HepG2 (cell line): ENCODE data around the gene TAS1R3. TPM values are rescaled to one million over a fixed set of nuclear protein-coding genes. Genes with fewer than 3 reads are reported as not detected.
A peak's percentile ranks its signal among the peaks of the same experiment; 100 is the strongest.

ENCODE experiments used
- AHR ChIP-seq: IDR thresholded peaks from 2 replicates; pipeline ENCODE4 v1.6.1; 2018; ENCODE audit warnings: missing genetic modification reagents, missing compliant biosample characterization
- ARNT ChIP-seq: fragments of 450-650 bp; IDR thresholded peaks from 2 replicates; pipeline ENCODE4 v1.6.1; 2017
- KDM2A ChIP-seq: sonication (generic); formaldehyde crosslinking; IDR thresholded peaks from 2 replicates; pipeline ENCODE4 v1.4.0; 2020; ENCODE audit warnings: low read depth, missing genetic modification reagents, borderline replicate concordance
- KDM5B ChIP-seq: sonication (generic); formaldehyde crosslinking; IDR thresholded peaks from 2 replicates; pipeline ENCODE4 v1.4.0; 2020; ENCODE audit warnings: missing genetic modification reagents, mild to moderate bottlenecking, borderline replicate concordance
- MTF2 ChIP-seq: sonication (generic); formaldehyde crosslinking; IDR thresholded peaks from 2 replicates; pipeline ENCODE4 v1.5.0; 2020; ENCODE audit warnings: missing genetic modification reagents, borderline replicate concordance
- MXD1 ChIP-seq: sonication (generic); formaldehyde crosslinking; IDR thresholded peaks from 2 replicates; pipeline ENCODE4 v1.4.0; 2020; ENCODE audit warnings: mild to moderate bottlenecking, missing genetic modification reagents
- NFKB2 ChIP-seq: sonication (generic); formaldehyde crosslinking; IDR thresholded peaks from 2 replicates; pipeline ENCODE4 v1.4.0; 2020; ENCODE audit warnings: missing genetic modification reagents, borderline replicate concordance
- U2AF1 ChIP-seq: fragments of 200-400 bp; formaldehyde crosslinking; optimal IDR thresholded peaks from 2 replicates; pipeline ENCODE3; 2017; ENCODE audit warnings: mild to moderate bottlenecking, low read depth, low read length
- ZBTB42 ChIP-seq: sonication (generic); formaldehyde crosslinking; IDR thresholded peaks from 2 replicates; pipeline ENCODE4 v1.5.0; 2020; ENCODE audit warnings: mild to moderate bottlenecking, missing genetic modification reagents
- ZMYM4 ChIP-seq: sonication (generic); formaldehyde crosslinking; IDR thresholded peaks from 2 replicates; pipeline ENCODE4 v1.8.1; 2023; ENCODE audit warnings: mild to moderate bottlenecking, missing genetic modification reagents
- ZNF335 ChIP-seq: sonication (generic); formaldehyde crosslinking; IDR thresholded peaks from 2 replicates; pipeline ENCODE4 v1.4.0; 2020; ENCODE audit warnings: missing genetic modification reagents
- ZNF558 ChIP-seq: sonication (generic); formaldehyde crosslinking; IDR thresholded peaks from 2 replicates; pipeline ENCODE4 v1.9.0; 2022; ENCODE audit warnings: mild to moderate bottlenecking, missing genetic modification reagents, borderline replicate concordance
- ZNF776 ChIP-seq: sonication (generic); formaldehyde crosslinking; IDR thresholded peaks from 2 replicates; pipeline ENCODE4 v1.4.0; 2020; ENCODE audit warnings: mild to moderate bottlenecking, missing genetic modification reagents
- polyA plus RNA-seq, 8 experiments: library from polyadenylated mRNA; depleted of rRNA in 3 of 8; stranded (reverse) in 7 of 8; unstranded in 1 of 8; fragments of >200 nt; fragmentation: Illumina TruSeq in 4 of 8; extraction: Trizol in 4 of 8; gene quantifications; 2 replicates each; pipeline versions ENCODE4 v1.2.1 to v1.2.3, GENCODE V29; 2011 to 2016; ENCODE audit warnings: low read depth in 4 of 8, missing spikeins in 1 of 8, mixed read lengths in 1 of 8; ENCODE audit not compliant: insufficient read depth in 1 of 8
- total RNA-seq, 5 experiments: library from RNA; depleted of rRNA; stranded (reverse); fragments of >200 nt; fragmentation: Illumina TruSeq; extraction: Trizol; gene quantifications; 2 replicates each; pipeline ENCODE4 v1.2.3, GENCODE V29; 2016; ENCODE audit warnings: low read depth in 1 of 5
- TF ChIP-seq, protein P1 (sequence below): sonication (generic); formaldehyde crosslinking; IDR thresholded peaks from 2 replicates; pipeline ENCODE4 v1.5.0; 2020; ENCODE audit warnings: missing genetic modification reagents
- TF ChIP-seq, protein P2 (sequence below): sonication (generic); formaldehyde crosslinking; IDR thresholded peaks from 2 replicates; pipeline ENCODE4 v1.4.0; 2020; ENCODE audit warnings: mild to moderate bottlenecking, missing genetic modification reagents, borderline replicate concordance
- TF ChIP-seq, protein P3 (sequence below): sonication (generic); formaldehyde crosslinking; IDR thresholded peaks from 2 replicates; pipeline ENCODE4 v1.8.1; 2022; ENCODE audit warnings: low read depth, mild to moderate bottlenecking, missing genetic modification reagents
- TF ChIP-seq, protein P4 (sequence below): sonication (generic); formaldehyde crosslinking; IDR thresholded peaks from 2 replicates; pipeline ENCODE4 v1.5.1; 2020; ENCODE audit warnings: mild to moderate bottlenecking, moderate library complexity, missing genetic modification reagents

Gene TAS1R3
- total and polyA plus RNA-seq, 2 of the 13 experiments (the other 11 are each of a cell fraction or from before 2014, with no cell fraction given) = 0.13 to 0.15 TPM

DNA sequence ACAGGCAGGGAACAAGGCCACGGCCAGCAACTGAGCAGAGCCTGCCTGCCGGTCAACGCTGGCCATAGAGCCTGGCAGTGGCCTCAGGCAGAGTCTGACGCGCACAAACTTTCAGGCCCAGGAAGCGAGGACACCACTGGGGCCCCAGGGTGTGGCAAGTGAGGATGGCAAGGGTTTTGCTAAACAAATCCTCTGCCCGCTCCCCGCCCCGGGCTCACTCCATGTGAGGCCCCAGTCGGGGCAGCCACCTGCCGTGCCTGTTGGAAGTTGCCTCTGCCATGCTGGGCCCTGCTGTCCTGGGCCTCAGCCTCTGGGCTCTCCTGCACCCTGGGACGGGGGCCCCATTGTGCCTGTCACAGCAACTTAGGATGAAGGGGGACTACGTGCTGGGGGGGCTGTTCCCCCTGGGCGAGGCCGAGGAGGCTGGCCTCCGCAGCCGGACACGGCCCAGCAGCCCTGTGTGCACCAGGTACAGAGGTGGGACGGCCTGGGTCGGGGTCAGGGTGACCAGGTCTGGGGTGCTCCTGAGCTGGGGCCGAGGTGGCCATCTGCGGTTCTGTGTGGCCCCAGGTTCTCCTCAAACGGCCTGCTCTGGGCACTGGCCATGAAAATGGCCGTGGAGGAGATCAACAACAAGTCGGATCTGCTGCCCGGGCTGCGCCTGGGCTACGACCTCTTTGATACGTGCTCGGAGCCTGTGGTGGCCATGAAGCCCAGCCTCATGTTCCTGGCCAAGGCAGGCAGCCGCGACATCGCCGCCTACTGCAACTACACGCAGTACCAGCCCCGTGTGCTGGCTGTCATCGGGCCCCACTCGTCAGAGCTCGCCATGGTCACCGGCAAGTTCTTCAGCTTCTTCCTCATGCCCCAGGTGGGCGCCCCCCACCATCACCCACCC lies at the start of gene TAS1R3 (continued):
- TF ChIP-seq, protein P1, sequence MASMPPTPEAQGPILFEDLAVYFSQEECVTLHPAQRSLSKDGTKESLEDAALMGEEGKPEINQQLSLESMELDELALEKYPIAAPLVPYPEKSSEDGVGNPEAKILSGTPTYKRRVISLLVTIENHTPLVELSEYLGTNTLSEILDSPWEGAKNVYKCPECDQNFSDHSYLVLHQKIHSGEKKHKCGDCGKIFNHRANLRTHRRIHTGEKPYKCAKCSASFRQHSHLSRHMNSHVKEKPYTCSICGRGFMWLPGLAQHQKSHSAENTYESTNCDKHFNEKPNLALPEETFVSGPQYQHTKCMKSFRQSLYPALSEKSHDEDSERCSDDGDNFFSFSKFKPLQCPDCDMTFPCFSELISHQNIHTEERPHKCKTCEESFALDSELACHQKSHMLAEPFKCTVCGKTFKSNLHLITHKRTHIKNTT = no peak
- TF ChIP-seq U2AF1 (no peak), KDM2A (CRISPR knock-in tag) (peak; percentile 47; the same call in 1 of the 2 replicates), NFKB2 (CRISPR knock-in tag) (no peak), ZBTB42 (CRISPR knock-in tag) (no peak), ZNF558 (CRISPR knock-in tag) (0 out of 2 replicates have a peak, but pooled peaks have one; percentile 19), MTF2 (CRISPR knock-in tag) (peak; percentile 61; the same call in 1 of the 2 replicates), ARNT (no peak), ZNF335 (CRISPR knock-in tag) (peak; percentile 61; the same call in 1 of the 2 replicates), MXD1 (peak; percentile 27; the same call in 1 of the 2 replicates), ZMYM4 (CRISPR knock-in tag) (0 out of 2 replicates have a peak, but pooled peaks have one; percentile 32), KDM5B (CRISPR knock-in tag) (peak; percentile 43; the same call in 1 of the 2 replicates), AHR (CRISPR knock-in tag) (0 out of 2 replicates have a peak, but pooled peaks have one; percentile 27), ZNF776 (CRISPR knock-in tag) (0 out of 2 replicates have a peak, but pooled peaks have one; percentile 52)
- TF ChIP-seq, protein P2, sequence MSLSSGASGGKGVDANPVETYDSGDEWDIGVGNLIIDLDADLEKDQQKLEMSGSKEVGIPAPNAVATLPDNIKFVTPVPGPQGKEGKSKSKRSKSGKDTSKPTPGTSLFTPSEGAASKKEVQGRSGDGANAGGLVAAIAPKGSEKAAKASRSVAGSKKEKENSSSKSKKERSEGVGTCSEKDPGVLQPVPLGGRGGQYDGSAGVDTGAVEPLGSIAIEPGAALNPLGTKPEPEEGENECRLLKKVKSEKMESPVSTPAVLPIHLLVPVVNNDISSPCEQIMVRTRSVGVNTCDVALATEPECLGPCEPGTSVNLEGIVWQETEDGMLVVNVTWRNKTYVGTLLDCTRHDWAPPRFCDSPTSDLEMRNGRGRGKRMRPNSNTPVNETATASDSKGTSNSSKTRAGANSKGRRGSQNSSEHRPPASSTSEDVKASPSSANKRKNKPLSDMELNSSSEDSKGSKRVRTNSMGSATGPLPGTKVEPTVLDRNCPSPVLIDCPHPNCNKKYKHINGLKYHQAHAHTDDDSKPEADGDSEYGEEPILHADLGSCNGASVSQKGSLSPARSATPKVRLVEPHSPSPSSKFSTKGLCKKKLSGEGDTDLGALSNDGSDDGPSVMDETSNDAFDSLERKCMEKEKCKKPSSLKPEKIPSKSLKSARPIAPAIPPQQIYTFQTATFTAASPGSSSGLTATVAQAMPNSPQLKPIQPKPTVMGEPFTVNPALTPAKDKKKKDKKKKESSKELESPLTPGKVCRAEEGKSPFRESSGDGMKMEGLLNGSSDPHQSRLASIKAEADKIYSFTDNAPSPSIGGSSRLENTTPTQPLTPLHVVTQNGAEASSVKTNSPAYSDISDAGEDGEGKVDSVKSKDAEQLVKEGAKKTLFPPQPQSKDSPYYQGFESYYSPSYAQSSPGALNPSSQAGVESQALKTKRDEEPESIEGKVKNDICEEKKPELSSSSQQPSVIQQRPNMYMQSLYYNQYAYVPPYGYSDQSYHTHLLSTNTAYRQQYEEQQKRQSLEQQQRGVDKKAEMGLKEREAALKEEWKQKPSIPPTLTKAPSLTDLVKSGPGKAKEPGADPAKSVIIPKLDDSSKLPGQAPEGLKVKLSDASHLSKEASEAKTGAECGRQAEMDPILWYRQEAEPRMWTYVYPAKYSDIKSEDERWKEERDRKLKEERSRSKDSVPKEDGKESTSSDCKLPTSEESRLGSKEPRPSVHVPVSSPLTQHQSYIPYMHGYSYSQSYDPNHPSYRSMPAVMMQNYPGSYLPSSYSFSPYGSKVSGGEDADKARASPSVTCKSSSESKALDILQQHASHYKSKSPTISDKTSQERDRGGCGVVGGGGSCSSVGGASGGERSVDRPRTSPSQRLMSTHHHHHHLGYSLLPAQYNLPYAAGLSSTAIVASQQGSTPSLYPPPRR (CRISPR knock-in tag) = peak; percentile 37; the same call in 1 of the 2 replicates
- TF ChIP-seq, protein P3, sequence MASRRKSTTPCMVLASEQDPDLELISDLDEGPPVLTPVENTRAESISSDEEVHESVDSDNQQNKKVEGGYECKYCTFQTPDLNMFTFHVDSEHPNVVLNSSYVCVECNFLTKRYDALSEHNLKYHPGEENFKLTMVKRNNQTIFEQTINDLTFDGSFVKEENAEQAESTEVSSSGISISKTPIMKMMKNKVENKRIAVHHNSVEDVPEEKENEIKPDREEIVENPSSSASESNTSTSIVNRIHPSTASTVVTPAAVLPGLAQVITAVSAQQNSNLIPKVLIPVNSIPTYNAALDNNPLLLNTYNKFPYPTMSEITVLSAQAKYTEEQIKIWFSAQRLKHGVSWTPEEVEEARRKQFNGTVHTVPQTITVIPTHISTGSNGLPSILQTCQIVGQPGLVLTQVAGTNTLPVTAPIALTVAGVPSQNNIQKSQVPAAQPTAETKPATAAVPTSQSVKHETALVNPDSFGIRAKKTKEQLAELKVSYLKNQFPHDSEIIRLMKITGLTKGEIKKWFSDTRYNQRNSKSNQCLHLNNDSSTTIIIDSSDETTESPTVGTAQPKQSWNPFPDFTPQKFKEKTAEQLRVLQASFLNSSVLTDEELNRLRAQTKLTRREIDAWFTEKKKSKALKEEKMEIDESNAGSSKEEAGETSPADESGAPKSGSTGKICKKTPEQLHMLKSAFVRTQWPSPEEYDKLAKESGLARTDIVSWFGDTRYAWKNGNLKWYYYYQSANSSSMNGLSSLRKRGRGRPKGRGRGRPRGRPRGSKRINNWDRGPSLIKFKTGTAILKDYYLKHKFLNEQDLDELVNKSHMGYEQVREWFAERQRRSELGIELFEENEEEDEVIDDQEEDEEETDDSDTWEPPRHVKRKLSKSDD (CRISPR knock-in tag) = 0 out of 2 replicates have a peak, but pooled peaks have one; percentile 32
- TF ChIP-seq, protein P4, sequence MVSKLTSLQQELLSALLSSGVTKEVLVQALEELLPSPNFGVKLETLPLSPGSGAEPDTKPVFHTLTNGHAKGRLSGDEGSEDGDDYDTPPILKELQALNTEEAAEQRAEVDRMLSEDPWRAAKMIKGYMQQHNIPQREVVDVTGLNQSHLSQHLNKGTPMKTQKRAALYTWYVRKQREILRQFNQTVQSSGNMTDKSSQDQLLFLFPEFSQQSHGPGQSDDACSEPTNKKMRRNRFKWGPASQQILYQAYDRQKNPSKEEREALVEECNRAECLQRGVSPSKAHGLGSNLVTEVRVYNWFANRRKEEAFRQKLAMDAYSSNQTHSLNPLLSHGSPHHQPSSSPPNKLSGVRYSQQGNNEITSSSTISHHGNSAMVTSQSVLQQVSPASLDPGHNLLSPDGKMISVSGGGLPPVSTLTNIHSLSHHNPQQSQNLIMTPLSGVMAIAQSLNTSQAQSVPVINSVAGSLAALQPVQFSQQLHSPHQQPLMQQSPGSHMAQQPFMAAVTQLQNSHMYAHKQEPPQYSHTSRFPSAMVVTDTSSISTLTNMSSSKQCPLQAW = 0 out of 2 replicates have a peak, but pooled peaks have one; percentile 27
